HUDEP-2 (cell line): ENCODE data around the gene ACTR8.
A peak's percentile ranks its signal among the peaks of the same experiment; 100 is the strongest.

Source experiments
- DNase-seq, 76 experiments: peaks; one replicate each; lab custom pipeline; 2025; ENCODE audit not compliant: unreplicated experiment in 76 of 76; lab: John Stamatoyannopoulos, UW

The ACTR8 gene

GRCh38 chr3:53880396-53881345 is 1.3 kb downstream of the ACTR8 start:
- no peak for DNase-seq

GRCh38 chr3:53865732-53866499 is 16.0 kb downstream of the ACTR8 start:
- DNase-seq, result no peak

- DNase-seq, result no peak
Measured at GRCh38 chr3:53863145-53863544, 18.8 kb downstream of the ACTR8 start.

- DNase-seq, result no peak
Measured at GRCh38 chr3:53862241-53862640, 19.7 kb downstream of the ACTR8 start.

DNA sequence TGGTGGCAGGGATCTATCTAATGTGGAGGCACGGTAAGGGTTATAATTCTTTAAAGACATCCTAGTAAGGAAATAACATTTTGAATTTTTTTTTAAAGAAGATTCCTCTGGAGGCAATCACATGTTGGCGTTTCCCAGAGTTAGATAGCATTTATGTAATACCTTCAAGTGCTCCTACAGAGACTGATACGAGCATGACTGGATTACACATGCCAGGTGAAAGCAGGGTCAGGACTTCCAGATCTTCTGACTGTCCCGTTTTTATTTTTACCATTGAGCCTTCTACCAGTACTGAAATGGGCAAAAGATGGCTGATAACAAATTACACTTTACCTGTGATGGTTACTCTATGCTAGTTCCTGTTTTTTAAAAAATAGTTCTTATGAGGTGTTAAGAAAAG is 21.8 kb downstream of the ACTR8 start:
- DNase-seq, result no peak

GRCh38 chr3:53859178-53859577 is 22.8 kb downstream of the ACTR8 start:
- DNase-seq, result no peak

DNA sequence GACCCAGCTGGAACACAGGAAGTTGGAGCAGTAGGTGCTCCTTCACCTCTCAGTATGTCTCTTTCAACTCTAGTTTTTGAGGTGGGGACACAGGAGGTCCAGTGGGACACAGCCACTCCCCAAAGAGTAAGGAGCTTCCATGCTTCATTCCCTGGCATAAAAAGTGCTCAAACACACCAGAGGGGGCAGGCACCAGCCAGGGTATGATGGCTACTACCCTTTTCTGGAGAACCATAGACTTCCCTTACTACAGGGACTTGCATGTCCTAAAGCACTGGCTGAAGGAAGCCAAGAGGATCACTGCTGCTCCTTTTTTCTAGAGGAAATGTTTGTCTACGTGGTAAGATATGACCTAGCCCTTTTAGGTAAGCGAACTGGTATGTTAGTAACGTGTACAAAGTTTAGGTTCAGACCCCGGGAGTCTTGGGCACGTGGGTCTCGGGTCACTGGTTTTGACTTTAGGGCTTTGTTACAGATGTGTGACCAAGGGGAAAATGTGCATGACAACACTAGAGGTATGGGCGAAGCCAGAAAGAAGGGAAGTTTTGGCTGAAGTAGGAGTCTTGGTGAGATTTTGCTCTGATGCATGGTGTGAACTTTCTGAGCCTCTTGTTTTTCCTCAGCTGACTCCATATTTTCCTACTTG is 23.7 kb downstream of the ACTR8 start:
- no peak for DNase-seq

GRCh38 chr3:53856964-53857363 is 25.0 kb downstream of the ACTR8 start:
- no peak for DNase-seq

DNA sequence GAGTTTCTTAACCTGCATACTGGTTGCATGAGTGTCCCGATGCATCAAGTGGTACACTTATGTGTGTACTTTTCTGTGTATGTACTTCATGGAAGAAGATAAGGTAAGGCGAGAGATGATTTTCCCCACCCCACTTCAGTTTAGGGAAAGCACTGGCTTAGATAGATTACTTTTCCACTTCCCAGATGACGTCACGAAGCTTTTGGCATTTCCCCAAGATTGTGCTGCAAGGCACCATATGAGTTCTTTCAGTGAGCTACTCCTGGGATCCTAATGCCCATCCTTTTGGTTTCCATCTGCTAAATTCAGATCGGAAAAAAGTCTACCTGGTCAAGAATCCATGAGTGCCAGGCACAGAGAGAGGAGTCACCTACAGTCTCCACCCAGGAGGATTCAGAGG is 31.1 kb downstream of the ACTR8 start:
- DNase-seq, result no peak

DNA sequence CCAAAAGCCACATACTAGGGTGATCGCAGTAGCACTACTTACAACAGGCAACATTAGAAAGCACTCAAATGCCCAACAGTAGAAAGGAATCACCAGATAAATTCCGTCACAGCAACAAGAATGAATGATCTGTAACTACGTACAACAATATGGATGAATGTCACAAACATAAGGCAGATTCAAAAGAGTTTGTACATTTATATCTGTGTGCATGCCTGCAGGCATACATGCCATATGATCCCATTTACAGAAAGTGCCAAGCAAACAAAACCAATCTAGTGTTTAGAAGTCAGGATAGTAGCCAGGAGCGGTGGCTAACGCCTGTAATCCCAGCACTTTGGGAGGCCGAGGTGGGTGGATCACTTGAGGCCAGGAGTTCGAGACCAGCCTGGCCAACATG is 32.0 kb downstream of the ACTR8 start:
- DNase-seq, result no peak

DNA sequence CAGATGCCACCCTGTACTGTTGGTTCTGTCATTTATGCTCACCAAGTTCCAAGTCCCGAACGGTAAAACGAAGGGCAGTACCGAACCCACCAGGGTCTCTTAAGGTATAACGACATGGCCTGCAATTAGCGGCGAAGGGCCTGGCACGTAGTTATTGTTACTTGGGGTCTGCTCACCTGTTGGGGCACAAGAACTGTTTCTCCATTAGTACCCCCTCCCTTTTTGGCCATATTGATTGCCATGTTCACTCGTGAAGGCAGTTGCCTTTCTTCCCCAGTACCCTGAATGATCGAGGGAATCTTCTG is 35.1 kb downstream of the ACTR8 start:
- DNase-seq, result no peak

- DNase-seq, result peak in 29 of 76 experiments; percentile 2 to 62 (median 22)
Measured at GRCh38 chr3:53846134-53846850, 35.7 kb downstream of the ACTR8 start, which contains the start of the genes CHDH and IL17RB. TSS of gene CHDH (minus strand) at chr3:53846419. CDS start at chr3:53824008, 22,411 bp downstream. TSS of gene IL17RB (plus strand) at chr3:53846568. CDS start at chr3:53846589, 21 bp downstream.

GRCh38 chr3:53845881-53846133 is 36.1 kb downstream of the ACTR8 start:
- DNase-seq, result no peak

GRCh38 chr3:53845103-53845880 is 36.7 kb downstream of the ACTR8 start:
- peak in 26 of 76 experiments; percentile 2 to 32 (median 11) for DNase-seq

- DNase-seq, result no peak
Measured at GRCh38 chr3:53844262-53845102, 37.5 kb downstream of the ACTR8 start.

DNA sequence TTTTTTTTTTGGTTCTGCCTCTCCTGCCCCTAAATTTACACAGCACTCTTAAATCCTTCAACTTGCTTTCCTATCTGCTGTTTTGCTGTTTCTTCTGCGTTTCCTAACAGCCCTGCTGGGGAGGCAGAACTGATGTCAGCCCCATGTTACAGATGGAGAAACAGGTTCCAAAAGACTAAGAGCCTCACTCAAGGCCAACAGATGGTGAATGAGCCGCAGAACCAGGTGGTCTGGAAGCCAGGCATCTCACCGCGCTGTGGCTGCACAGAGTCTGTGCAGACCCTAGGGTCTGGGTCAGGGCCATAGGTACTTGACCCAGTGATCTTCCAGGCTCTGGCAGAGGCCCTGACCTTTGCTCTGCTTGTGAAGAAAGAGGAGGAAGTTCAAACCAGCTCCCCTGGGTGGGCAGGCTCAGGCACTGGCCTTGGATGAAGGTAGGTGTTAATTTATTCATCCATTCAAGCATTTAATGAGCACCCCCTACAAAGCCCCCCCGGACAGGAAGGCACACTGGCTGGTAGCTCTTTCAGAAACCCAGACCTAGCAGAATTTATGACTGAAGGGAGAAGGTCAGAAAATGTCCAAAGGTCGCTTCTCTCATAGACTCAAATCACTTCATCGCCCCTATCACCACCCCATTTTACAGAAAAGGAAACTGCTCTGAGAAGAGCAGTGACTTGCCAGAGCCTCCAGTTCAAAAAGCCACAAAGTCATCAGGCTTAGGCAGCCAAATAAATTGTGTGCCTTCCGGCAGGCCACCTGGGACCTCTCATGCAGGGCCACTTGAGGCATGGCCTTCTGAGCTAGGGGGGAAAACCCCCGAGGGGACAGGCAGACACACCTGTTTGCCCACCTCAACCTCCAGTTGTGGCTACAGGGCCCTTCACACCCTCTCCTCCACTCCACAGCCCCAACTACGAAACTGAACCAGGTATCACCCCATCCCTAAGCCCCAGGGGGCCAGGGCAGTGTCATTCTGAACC is 38.5 kb downstream of the ACTR8 start:
- no peak for DNase-seq

DNA sequence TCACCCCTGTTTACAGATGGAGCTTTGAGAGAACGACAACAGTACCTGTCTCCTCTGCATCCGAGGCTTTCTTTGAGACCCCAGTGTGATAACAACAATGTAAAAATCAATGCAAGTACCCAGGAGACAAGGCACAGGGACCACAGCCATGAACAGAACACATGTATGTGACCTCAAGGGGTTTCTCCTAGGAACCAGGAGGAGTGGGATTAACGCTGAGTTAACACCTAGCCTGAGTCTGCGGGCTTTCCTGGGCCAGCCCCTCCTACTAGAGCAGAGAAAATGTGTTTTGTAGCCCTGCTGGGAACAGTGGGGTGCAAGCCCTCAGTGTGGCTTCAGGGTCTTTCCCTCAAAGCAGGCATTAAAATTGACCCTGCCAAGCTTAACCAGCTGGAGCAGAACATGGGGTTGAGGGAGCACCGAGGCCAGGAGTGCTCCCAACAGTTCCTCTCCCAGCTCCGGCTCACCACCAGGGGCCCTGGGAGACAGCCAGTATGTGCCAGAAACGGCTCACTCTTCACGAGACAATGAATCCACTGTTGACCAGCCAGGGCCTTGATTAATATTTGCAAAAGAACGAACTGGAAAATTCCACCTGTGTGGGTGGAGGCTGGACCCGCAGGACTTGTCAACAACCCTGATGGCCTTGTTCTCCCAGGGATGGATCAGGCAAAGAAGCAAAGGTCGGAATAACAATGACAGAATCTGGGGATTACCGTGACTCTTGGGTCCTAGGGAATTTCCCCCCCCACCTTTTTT is 39.3 kb downstream of the ACTR8 start:
- DNase-seq, result no peak
